IMR-90 (cell line): Measurements from ENCODE around the gene BCL2L12. TPM values are rescaled to one million over a fixed set of nuclear protein-coding genes. Genes with fewer than 3 reads are reported as not detected.
"Not testable (repeated sequence)": the region's sequence is repeated elsewhere in the genome, so short reads cannot be mapped to it uniquely, and the experiment has no call there.

ENCODE experiments used
- ATAC-seq: fragments of 200-7000 bp; cut with Tn5 transposase; 2 replicates; pipeline ENCODE4 v1.9.1; 2020; ENCODE audit warnings: low read depth, mild to moderate bottlenecking, moderate library complexity
- BruUV-seq: library from RNA; stranded (reverse); fragments of 400-500 nt; replicated peaks from 2 replicates; lab custom pipeline; 2021; lab: Mats Ljungman, UMichigan
- CTCF ChIA-PET: fragments of 300-600 bp; formaldehyde crosslinking; extraction: SDS; loops from one replicate; lab custom pipeline; 2021; ENCODE audit warnings: antibody characterized with exemption; lab: Yijun Ruan, JAX
- POLR2A ChIA-PET: fragments of 300-600 bp; sonication (Branson Sonifier 250); formaldehyde crosslinking; loops from one replicate; lab custom pipeline; 2022; ENCODE audit warnings: antibody characterized with exemption; ENCODE audit not compliant: unreplicated experiment; lab: Charles Lee
- DNase-seq: peaks from one replicate; pipeline ENCODE4 v3.0.0; 2013
- H2AFZ ChIP-seq: replicated peaks from 2 replicates; pipeline ENCODE3; 2013; ENCODE audit warnings: low read length, mild to moderate bottlenecking; ENCODE audit not compliant: poor library complexity
- H2AK5ac ChIP-seq: 2 replicates; pipeline ENCODE4 v1.6.1; 2013; ENCODE audit warnings: low read depth, low read length, inconsistent platforms
- H2AK9ac ChIP-seq: replicated peaks from 2 replicates; pipeline ENCODE3; 2013; ENCODE audit warnings: mild to moderate bottlenecking, low read depth, low read length, moderate library complexity; ENCODE audit not compliant: poor library complexity
- H2BK120ac ChIP-seq: 2 replicates; pipeline ENCODE4 v1.6.1; 2013; ENCODE audit warnings: low read depth, low read length, inconsistent platforms
- H2BK15ac ChIP-seq: 3 replicates; pipeline ENCODE4 v1.6.1; 2013; ENCODE audit warnings: low read depth, low read length, inconsistent platforms
- H2BK20ac ChIP-seq: 2 replicates; pipeline ENCODE4 v1.6.1; 2013; ENCODE audit warnings: low read depth, mild to moderate bottlenecking, inconsistent platforms, low read length, moderate library complexity
- H2BK5ac ChIP-seq: 2 replicates; pipeline ENCODE4 v1.6.1; 2013; ENCODE audit warnings: mild to moderate bottlenecking, low read depth, low read length, inconsistent platforms; ENCODE audit not compliant: poor library complexity, severe bottlenecking
- H3K14ac ChIP-seq: replicated peaks from 2 replicates; pipeline ENCODE4 v1.6.1; 2013; ENCODE audit warnings: low read depth, low read length, inconsistent platforms
- H3K18ac ChIP-seq: 2 replicates; pipeline ENCODE4 v1.6.1; 2013; ENCODE audit warnings: low read depth, low read length, control low read depth
- H3K23ac ChIP-seq: 2 replicates; pipeline ENCODE4 v1.6.1; 2013; ENCODE audit warnings: low read depth, low read length, inconsistent platforms
- H3K27ac ChIP-seq: 2 replicates; pipeline ENCODE4 v1.5.1; 2013; ENCODE audit warnings: mild to moderate bottlenecking, control low read depth, low read length; ENCODE audit not compliant: insufficient read depth
- H3K27me3 ChIP-seq: 2 replicates; pipeline ENCODE4 v1.6.1; 2013; ENCODE audit warnings: low read length; ENCODE audit not compliant: control insufficient read depth, insufficient read depth
- H3K36me3 ChIP-seq: 2 replicates; pipeline ENCODE4 v1.6.1; 2013; ENCODE audit warnings: low read length, mixed read lengths; ENCODE audit not compliant: control insufficient read depth, insufficient read depth
- H3K4ac ChIP-seq: 2 replicates; pipeline ENCODE4 v1.6.1; 2013; ENCODE audit warnings: low read depth, low read length, inconsistent platforms
- H3K4me1 ChIP-seq: 2 replicates; pipeline ENCODE4 v1.6.1; 2013; ENCODE audit warnings: low read length, mixed read lengths; ENCODE audit not compliant: control insufficient read depth, insufficient read depth
- H3K4me2 ChIP-seq: 2 replicates; pipeline ENCODE4 v1.6.1; 2013; ENCODE audit warnings: low read depth, mild to moderate bottlenecking, control low read depth, low read length, moderate library complexity
- H3K4me3 ChIP-seq: 2 replicates; pipeline ENCODE4 v1.5.1; 2013; ENCODE audit warnings: low read depth, mild to moderate bottlenecking, control low read depth, low read length, moderate library complexity; ENCODE audit not compliant: insufficient read depth
- H3K56ac ChIP-seq: 2 replicates; pipeline ENCODE4 v1.6.1; 2013; ENCODE audit warnings: low read length, inconsistent platforms; ENCODE audit not compliant: insufficient read depth; ENCODE audit errors: extremely low read depth
- H3K79me1 ChIP-seq, 2 experiments: 2 replicates each; pipeline ENCODE4 v1.6.1; 2013; ENCODE audit warnings: low read length in 2 of 2, inconsistent platforms in 1 of 2, low read depth in 1 of 2
- H3K9ac ChIP-seq: 2 replicates; pipeline ENCODE4 v1.6.1; 2013; ENCODE audit warnings: low read depth, low read length, control low read depth
- H3K9me1 ChIP-seq: 2 replicates; pipeline ENCODE4 v1.6.1; 2013; ENCODE audit warnings: low read length, inconsistent platforms; ENCODE audit not compliant: insufficient read depth
- H3K9me3 ChIP-seq: 2 replicates; pipeline ENCODE4 v1.6.1; 2013; ENCODE audit warnings: low read length; ENCODE audit not compliant: control insufficient read depth, insufficient read depth
- H4K20me1 ChIP-seq: 2 replicates; pipeline ENCODE4 v1.6.1; 2013; ENCODE audit warnings: low read length, inconsistent platforms; ENCODE audit not compliant: insufficient read depth
- H4K5ac ChIP-seq: 2 replicates; pipeline ENCODE4 v1.6.1; 2013; ENCODE audit warnings: mild to moderate bottlenecking, low read depth, low read length, control low read depth
- H4K8ac ChIP-seq, 2 experiments: 2 replicates each; pipeline ENCODE4 v1.6.1; 2013; ENCODE audit warnings: low read depth in 2 of 2, low read length in 2 of 2, control low read depth in 1 of 2, inconsistent platforms in 1 of 2
- H4K91ac ChIP-seq: 2 replicates; pipeline ENCODE4 v1.6.1; 2013; ENCODE audit warnings: low read depth, low read length, inconsistent platforms; ENCODE audit not compliant: insufficient read depth
- CEBPB ChIP-seq: IDR thresholded peaks from 2 replicates; pipeline ENCODE4 v1.6.1; 2012; ENCODE audit warnings: low read depth, low read length, improper control_type of control experiment
- WGBS, 2 experiments: methylation state at CpG; one replicate each; pipeline versions ENCODE4 v1.1.5 to v1.1.7; 2013; ENCODE audit warnings: missing lambda C conversion rate in 2 of 2; ENCODE audit not compliant: insufficient read length in 1 of 2; ENCODE audit errors: extremely low coverage in 2 of 2; 5-methylcytosine and 5-hydroxymethylcytosine counted together
- dilution Hi-C: fragments of 300-500 bp; cut with HindIII; formaldehyde crosslinking; loops from one replicate; pipeline ENCODE4 v1.14.3; 2018; ENCODE audit warnings: low sequenced_read_pairs; ENCODE audit not compliant: unreplicated experiment
- in situ Hi-C: fragments of 300-500 bp; cut with MboI; formaldehyde crosslinking; loops from 3 replicates; pipeline ENCODE4 v1.14.3; 2019; ENCODE audit warnings: low sequenced_read_pairs, inconsistent platforms, mixed read lengths
- intact Hi-C: fragments of 100-400 bp; cut with micrococcal nuclease; formaldehyde crosslinking; loops from 2 replicates; pipeline ENCODE4 v1.10.0; 2022
- polyA plus RNA-seq, 3 experiments: library from polyadenylated mRNA; depleted of rRNA; stranded (reverse); fragments of >200 nt; gene quantifications; 2 replicates each; pipeline ENCODE4 v1.2.3, GENCODE V29; 2012; ENCODE audit warnings: low replicate concordance in 1 of 3
- total RNA-seq: library from RNA; depleted of rRNA; stranded (reverse); fragments of >200 nt; gene quantifications from 2 replicates; pipeline ENCODE4 v1.2.3, GENCODE V29; 2012

BCL2L12 gene
- total and polyA plus RNA-seq, 2 of the 4 experiments (the other 2 are of a cell fraction) = 3.9 to 32.6 TPM

DNA sequence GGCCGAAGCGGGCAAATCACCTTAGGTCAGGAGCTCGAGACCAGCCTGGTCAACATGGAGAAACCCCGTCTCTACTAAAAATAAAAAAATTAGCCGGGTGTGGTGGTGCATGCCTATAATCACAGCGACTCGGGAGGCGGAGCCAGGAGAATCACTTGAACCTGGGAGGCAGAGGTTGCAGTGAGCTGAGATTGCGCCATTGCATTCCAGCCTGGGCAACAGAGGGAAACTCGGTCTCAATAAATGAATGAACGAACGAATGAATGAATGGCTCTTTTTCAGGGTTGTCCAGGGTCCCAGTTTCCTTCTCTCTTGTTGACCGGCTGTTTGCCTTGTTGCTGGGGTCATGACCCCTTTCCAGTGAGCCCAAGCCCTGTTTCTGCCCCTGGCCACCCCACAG, 47.9 kb upstream of the BCL2L12 start:
- CTCF ChIA-PET, H3K18ac ChIP-seq, H2BK20ac ChIP-seq, H3K4me2 ChIP-seq, dilution Hi-C loops, H3K14ac ChIP-seq, BruUV-seq, H3K4ac ChIP-seq, intact Hi-C loops, H2AK9ac ChIP-seq, H3K9ac ChIP-seq, H2AFZ ChIP-seq, H3K4me3 ChIP-seq, H3K56ac ChIP-seq, H3K27me3 ChIP-seq, H2BK15ac ChIP-seq, H4K91ac ChIP-seq, H3K27ac ChIP-seq, H4K8ac ChIP-seq, H4K5ac ChIP-seq, H2AK5ac ChIP-seq, DNase-seq, POLR2A ChIA-PET, ATAC-seq, H2BK120ac ChIP-seq, H3K9me3 ChIP-seq, H2BK5ac ChIP-seq, in situ Hi-C loops, H3K23ac ChIP-seq: not testable (repeated sequence)
- Histone ChIP-seq H3K9me1 (peaks cover 10% of the 10 kb centered on the region), H3K79me1 (peaks cover 26 to 74% of the 10 kb centered on the region in 2 experiments), H3K4me1 (peaks cover 11% of the 10 kb centered on the region), H3K36me3 (peaks cover 45% of the 10 kb centered on the region), H4K20me1 (peaks cover 17% of the 10 kb centered on the region)
- 95% methylated on average over 10 of the region's 13 CpGs; no CpG with 5 or more reads in 1 of the 2 experiments for WGBS, 2 experiments
- 0 out of 2 replicates have a peak, but pooled peaks have one; percentile 23 for TF ChIP-seq CEBPB
